PC-3 (cell line): ENCODE results near the gene C22orf42. TPM values are rescaled to one million over a fixed set of nuclear protein-coding genes. Genes with fewer than 3 reads are reported as not detected.
"Not testable (repeated sequence)": the region's sequence is repeated elsewhere in the genome, so short reads cannot be mapped to it uniquely, and the experiment has no call there.

ENCODE experiments used
- ATAC-seq: fragments of 200-7000 bp; cut with Tn5 transposase; 2 replicates; pipeline ENCODE4 v1.9.1; 2020; ENCODE audit warnings: mild to moderate bottlenecking, moderate library complexity
- BruUV-seq: library from RNA; stranded (reverse); fragments of 400-500 nt; replicated peaks from 2 replicates; lab custom pipeline; 2021; lab: Mats Ljungman, UMichigan
- CTCF ChIA-PET: fragments of 300-600 bp; sonication (Branson Sonifier 250); formaldehyde crosslinking; loops from one replicate; lab custom pipeline; 2022; ENCODE audit warnings: antibody characterized with exemption; lab: Charles Lee
- POLR2A ChIA-PET: fragments of 300-600 bp; sonication (Branson Sonifier 250); formaldehyde crosslinking; loops from one replicate; lab custom pipeline; 2022; ENCODE audit warnings: antibody characterized with exemption; ENCODE audit not compliant: unreplicated experiment; lab: Charles Lee
- DNase-seq: peaks from one replicate; pipeline ENCODE4 v3.0.0-alpha.2; 2015
- H2AFZ ChIP-seq: fragments of 300-600 bp; sonication (generic); 2 replicates; pipeline ENCODE4 v1.6.0; 2016; ENCODE audit warnings: antibody characterized with exemption, low read length
- H3F3A ChIP-seq: fragments of 300-600 bp; sonication (generic); one replicate; pipeline ENCODE4 v1.6.0; 2017; ENCODE audit warnings: antibody characterized with exemption, low read length, control low read depth, mild to moderate bottlenecking; ENCODE audit not compliant: unreplicated experiment
- H3K27ac ChIP-seq: fragments of 300-600 bp; sonication (generic); 2 replicates; pipeline ENCODE4 v1.5.1; 2016; ENCODE audit warnings: mild to moderate bottlenecking, low read length
- H3K27me3 ChIP-seq: fragments of 300-600 bp; sonication (generic); 2 replicates; pipeline ENCODE4 v1.6.1; 2016; ENCODE audit warnings: low read length, mixed read lengths
- H3K36me3 ChIP-seq: fragments of 300-600 bp; sonication (generic); 2 replicates; pipeline ENCODE4 v1.6.1; 2016; ENCODE audit warnings: low read depth, mixed run types, low read length, mixed read lengths
- H3K4me1 ChIP-seq: fragments of 300-600 bp; sonication (generic); 2 replicates; pipeline ENCODE4 v1.5.1; 2016; ENCODE audit warnings: low read length; ENCODE audit not compliant: insufficient read depth
- H3K4me2 ChIP-seq: fragments of 300-600 bp; sonication (generic); 2 replicates; pipeline ENCODE4 v1.6.0; 2016; ENCODE audit warnings: low read length
- H3K4me3 ChIP-seq: fragments of 300-600 bp; sonication (generic); 2 replicates; pipeline ENCODE4 v1.5.1; 2016; ENCODE audit warnings: mild to moderate bottlenecking, low read length, mixed read lengths
- H3K79me2 ChIP-seq: fragments of 300-600 bp; sonication (generic); 2 replicates; pipeline ENCODE4 v1.6.1; 2017; ENCODE audit warnings: low read length, mixed read lengths
- H3K9ac ChIP-seq: fragments of 300-600 bp; sonication (generic); 2 replicates; pipeline ENCODE4 v1.6.0; 2016; ENCODE audit warnings: mild to moderate bottlenecking, low read length
- H3K9me2 ChIP-seq: fragments of 300-600 bp; sonication (generic); replicated peaks from 2 replicates; pipeline ENCODE4 v1.6.1; 2016; ENCODE audit warnings: mixed run types, low read length, mixed read lengths
- H3K9me3 ChIP-seq: fragments of 300-600 bp; sonication (generic); 2 replicates; pipeline ENCODE4 v1.6.1; 2016; ENCODE audit warnings: low read length, mixed read lengths
- H4K20me1 ChIP-seq: fragments of 300-600 bp; sonication (generic); 2 replicates; pipeline ENCODE4 v1.6.1; 2016; ENCODE audit warnings: low read length, mixed read lengths
- EZH2 ChIP-seq: fragments of 300-600 bp; sonication (generic); IDR thresholded peaks from one replicate; pipeline ENCODE4 v1.6.1; 2017; ENCODE audit warnings: antibody characterized with exemption, mild to moderate bottlenecking, low read length; ENCODE audit not compliant: unreplicated experiment
- EZH2phosphoT487 ChIP-seq: fragments of 300-600 bp; sonication (generic); IDR thresholded peaks from 2 replicates; pipeline ENCODE4 v1.6.1; 2018; ENCODE audit warnings: mild to moderate bottlenecking, antibody characterized with exemption, low read length, borderline replicate concordance
- intact Hi-C: fragments of 100-400 bp; cut with micrococcal nuclease; formaldehyde crosslinking; loops from 2 replicates; pipeline ENCODE4 v1.9.0; 2023
- total RNA-seq: library from RNA; depleted of rRNA; stranded (reverse); fragments of >200 nt; gene quantifications from 2 replicates; pipeline ENCODE4 v1.2.3, GENCODE V29; 2014
- TF ChIP-seq, protein P1 (sequence below): fragments of 300-600 bp; sonication (generic); conservative IDR thresholded peaks from 2 replicates; pipeline ENCODE4 v1.5.1; 2017; ENCODE audit warnings: antibody characterized with exemption, low read depth, mild to moderate bottlenecking, low read length

C22orf42 gene
- total RNA-seq, 1 experiment from 2014 or later = not detected

DNA sequence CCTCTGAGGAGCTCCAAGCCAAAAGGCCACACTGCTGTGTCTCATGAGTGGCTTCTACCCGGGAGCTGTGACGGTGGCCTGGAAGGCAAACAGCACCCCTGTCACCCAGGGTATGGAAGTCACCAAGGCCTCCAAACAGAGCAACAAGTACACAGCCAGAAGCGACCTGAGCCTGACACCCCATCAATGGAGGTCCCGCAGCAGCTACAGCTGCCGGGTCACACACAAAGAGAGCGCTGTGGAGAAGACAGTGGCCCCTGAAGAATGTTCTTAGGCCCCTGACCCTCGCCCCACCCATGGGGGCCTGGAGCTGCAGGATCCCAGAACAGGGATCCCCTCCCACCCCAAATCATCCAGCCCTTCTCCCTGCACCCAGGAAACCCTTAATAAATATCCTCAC is 40.9 kb upstream of the C22orf42 start:
- ChIA-PET CTCF (no interaction called here), POLR2A (no interaction called here)
- Histone ChIP-seq H3F3A (no peaks in the 10 kb centered on the region), H3K9me2 (no peaks in the 10 kb centered on the region), H3K4me2 (no peak overlapping the region), H3K27ac (no peak overlapping the region), H3K36me3 (no peaks in the 10 kb centered on the region), H3K9ac (no peak overlapping the region), H3K79me2 (no peaks in the 10 kb centered on the region), H4K20me1 (no peaks in the 10 kb centered on the region), H3K27me3 (no peaks in the 10 kb centered on the region), H2AFZ (no peak overlapping the region), H3K4me3 (no peak overlapping the region), H3K4me1 (no peaks in the 10 kb centered on the region), H3K9me3 (no peaks in the 10 kb centered on the region)
- ATAC-seq = no peak
- TF ChIP-seq EZH2 = no peak
- no peak for TF ChIP-seq EZH2phosphoT487
- TF ChIP-seq, protein P1, sequence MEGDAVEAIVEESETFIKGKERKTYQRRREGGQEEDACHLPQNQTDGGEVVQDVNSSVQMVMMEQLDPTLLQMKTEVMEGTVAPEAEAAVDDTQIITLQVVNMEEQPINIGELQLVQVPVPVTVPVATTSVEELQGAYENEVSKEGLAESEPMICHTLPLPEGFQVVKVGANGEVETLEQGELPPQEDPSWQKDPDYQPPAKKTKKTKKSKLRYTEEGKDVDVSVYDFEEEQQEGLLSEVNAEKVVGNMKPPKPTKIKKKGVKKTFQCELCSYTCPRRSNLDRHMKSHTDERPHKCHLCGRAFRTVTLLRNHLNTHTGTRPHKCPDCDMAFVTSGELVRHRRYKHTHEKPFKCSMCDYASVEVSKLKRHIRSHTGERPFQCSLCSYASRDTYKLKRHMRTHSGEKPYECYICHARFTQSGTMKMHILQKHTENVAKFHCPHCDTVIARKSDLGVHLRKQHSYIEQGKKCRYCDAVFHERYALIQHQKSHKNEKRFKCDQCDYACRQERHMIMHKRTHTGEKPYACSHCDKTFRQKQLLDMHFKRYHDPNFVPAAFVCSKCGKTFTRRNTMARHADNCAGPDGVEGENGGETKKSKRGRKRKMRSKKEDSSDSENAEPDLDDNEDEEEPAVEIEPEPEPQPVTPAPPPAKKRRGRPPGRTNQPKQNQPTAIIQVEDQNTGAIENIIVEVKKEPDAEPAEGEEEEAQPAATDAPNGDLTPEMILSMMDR = no peak
- intact Hi-C loops = loop anchor here (10.0 kb wide), 1 partner anchor 275 kb away; the partner anchor contains the start of gene FBXO7
- no peak for DNase-seq
- no TSS peak for BruUV-seq

DNA sequence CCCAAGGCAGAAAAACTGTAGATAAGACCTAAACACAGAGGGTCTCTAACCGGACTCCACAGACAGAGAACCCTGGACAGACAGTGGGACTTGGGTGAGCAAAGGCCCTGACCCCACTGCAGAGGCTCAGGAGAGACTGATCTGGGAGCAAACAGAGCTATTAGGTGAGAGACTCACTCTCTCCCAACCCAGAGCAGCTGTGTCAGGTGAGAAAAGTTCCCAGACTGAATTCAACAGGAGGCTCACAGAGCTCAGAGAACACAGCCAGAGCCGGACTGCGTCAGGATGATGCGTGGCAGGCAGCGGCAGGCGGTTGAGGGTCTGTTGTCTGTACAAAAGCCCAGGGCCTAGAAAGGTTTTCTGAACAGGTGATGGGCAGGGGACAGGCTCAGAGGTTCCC is 40.2 kb upstream of the C22orf42 start:
- no peaks in the 10 kb centered on the region for H3K9me3 ChIP-seq
- no TSS peak for BruUV-seq
- ChIA-PET CTCF (no interaction called here), POLR2A (no interaction called here)
- no peaks in the 10 kb centered on the region for H3F3A ChIP-seq
- no peak overlapping the region for H2AFZ ChIP-seq
- intact Hi-C loops = no loop called here
- no peaks in the 10 kb centered on the region for H3K9me2 ChIP-seq
- no peaks in the 10 kb centered on the region for H3K79me2 ChIP-seq
- no peaks in the 10 kb centered on the region for H4K20me1 ChIP-seq
- H3K27ac ChIP-seq = no peak overlapping the region
- H3K4me2 ChIP-seq = no peak overlapping the region
- H3K4me1 ChIP-seq = no peaks in the 10 kb centered on the region
- TF ChIP-seq, protein P1 = no peak
- no peak for TF ChIP-seq EZH2
- TF ChIP-seq EZH2phosphoT487 = no peak
- DNase-seq (no peak), ATAC-seq (no peak)
- H3K9ac ChIP-seq = no peak overlapping the region
- H3K27me3 ChIP-seq = peaks cover 3% of the 10 kb centered on the region
- no peaks in the 10 kb centered on the region for H3K36me3 ChIP-seq
- H3K4me3 ChIP-seq = no peak overlapping the region

DNA sequence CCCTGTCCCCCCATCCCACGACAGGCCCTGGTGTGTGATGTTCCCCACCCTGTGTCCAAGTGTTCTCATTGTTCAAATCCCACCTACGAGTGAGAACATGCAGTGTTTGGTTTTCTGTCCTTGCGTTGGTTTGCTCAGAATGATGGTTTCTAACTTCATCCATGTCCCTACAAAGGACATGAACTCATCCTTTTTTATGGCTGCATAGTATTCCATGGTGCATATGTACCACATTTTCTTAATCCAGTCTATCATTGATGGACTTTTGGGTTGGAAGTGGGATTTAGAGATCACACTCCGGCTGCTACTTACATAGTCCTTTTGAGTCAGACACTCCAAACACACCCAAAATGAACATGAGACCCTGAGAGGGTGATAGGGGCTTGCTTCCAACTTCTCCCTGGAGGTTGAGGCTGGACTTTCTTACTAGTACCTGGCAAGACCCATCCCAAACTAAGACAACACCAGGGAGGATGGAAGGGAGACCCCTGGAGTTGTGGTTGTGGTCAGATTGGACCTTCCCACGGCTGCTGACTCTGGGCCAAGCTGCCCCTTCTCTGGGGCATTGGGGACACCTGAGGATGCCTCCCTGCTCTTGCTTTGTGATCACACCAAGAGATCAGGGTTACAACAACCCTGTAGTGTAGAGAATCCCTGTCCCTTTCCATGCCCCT is 38.6 kb upstream of the C22orf42 start:
- CTCF ChIA-PET, H3K4me2 ChIP-seq, H3K9me2 ChIP-seq, intact Hi-C loops, H3K9me3 ChIP-seq, H3K9ac ChIP-seq, H3K27ac ChIP-seq, ATAC-seq, H3K4me1 ChIP-seq, H3K27me3 ChIP-seq, BruUV-seq, H4K20me1 ChIP-seq, DNase-seq, H3K36me3 ChIP-seq, H2AFZ ChIP-seq, H3F3A ChIP-seq, H3K4me3 ChIP-seq, POLR2A ChIA-PET, H3K79me2 ChIP-seq: not testable (repeated sequence)

DNA sequence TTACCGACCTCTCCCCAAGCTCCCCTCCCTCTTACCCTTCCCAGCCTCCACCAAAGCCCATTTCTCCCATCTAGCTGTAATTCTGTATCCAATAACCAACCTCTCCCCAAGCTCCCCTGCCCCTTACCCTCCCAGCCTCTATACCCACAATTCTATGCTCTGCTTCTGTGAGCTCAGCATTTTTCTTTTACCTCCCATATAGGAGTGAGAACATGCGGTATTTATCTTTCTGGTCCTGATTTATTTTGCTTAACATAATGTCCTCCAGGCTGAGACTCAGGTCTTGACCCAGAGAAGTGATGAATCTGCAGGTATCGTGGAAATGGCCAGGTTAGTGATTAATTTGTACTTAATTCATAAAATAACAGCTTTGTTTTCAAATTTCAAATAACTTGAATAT is 36.8 kb upstream of the C22orf42 start:
- intact Hi-C loops, H4K20me1 ChIP-seq, H3K79me2 ChIP-seq, BruUV-seq, ATAC-seq, DNase-seq, H3F3A ChIP-seq, CTCF ChIA-PET, H3K9me2 ChIP-seq, H3K4me2 ChIP-seq, H3K9ac ChIP-seq, H3K9me3 ChIP-seq, POLR2A ChIA-PET, H3K36me3 ChIP-seq, H2AFZ ChIP-seq, H3K27ac ChIP-seq, H3K4me3 ChIP-seq, H3K4me1 ChIP-seq: not testable (repeated sequence)
- peaks cover 11% of the 10 kb centered on the region for H3K27me3 ChIP-seq

DNA sequence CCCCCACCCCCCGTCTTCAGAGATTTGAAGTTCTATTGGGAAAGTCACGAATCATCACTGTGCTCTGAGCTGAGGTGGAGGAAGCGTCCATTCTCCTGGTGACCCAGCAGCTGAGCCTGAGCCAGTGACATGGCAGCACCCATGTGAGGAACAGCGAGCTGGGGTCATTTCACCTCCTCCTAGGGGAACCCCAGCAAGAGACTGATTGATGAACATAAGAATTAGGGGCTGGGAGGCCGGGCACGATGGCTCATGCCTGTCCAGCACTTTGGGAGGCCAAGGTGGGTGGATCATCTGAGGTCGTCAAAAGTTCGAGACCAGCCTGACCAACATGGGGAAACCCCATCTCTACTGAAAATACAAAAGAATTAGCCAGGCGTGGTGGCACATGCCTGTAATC is 34.2 kb upstream of the C22orf42 start:
- H3K9ac ChIP-seq, H3K27ac ChIP-seq, BruUV-seq, ATAC-seq, H3K79me2 ChIP-seq, H3K9me3 ChIP-seq, H3K9me2 ChIP-seq, H3K4me2 ChIP-seq, intact Hi-C loops, POLR2A ChIA-PET, H3F3A ChIP-seq, H4K20me1 ChIP-seq, H2AFZ ChIP-seq, H3K36me3 ChIP-seq, H3K4me1 ChIP-seq, DNase-seq, H3K4me3 ChIP-seq, CTCF ChIA-PET: not testable (repeated sequence)
- peaks cover 11% of the 10 kb centered on the region for H3K27me3 ChIP-seq
